Endometrial microvascular endothelial cells (primary cell): Measurements from ENCODE around the gene TMEM143. TPM values are rescaled to one million over a fixed set of nuclear protein-coding genes. Genes with fewer than 3 reads are reported as not detected.
"Not testable (repeated sequence)": the region's sequence is repeated elsewhere in the genome, so short reads cannot be mapped to it uniquely, and the experiment has no call there.

Source experiments
- in situ Hi-C: cut with HindIII; loops from 2 replicates; pipeline ENCODE4 v1.10.0; 2017; ENCODE audit warnings: low sequenced_read_pairs, low pct_unique_long_range_greater_than_20kb; ENCODE audit errors: inconsistent ontology term
- total RNA-seq: library from RNA; depleted of rRNA; stranded (reverse); fragments of >200 nt; gene quantifications from one replicate; pipeline ENCODE4 v1.2.3, GENCODE V29; 2015; ENCODE audit errors: inconsistent ontology term

The TMEM143 gene
- total RNA-seq, 1 donor from 2014 or later, result 8.9 TPM

DNA sequence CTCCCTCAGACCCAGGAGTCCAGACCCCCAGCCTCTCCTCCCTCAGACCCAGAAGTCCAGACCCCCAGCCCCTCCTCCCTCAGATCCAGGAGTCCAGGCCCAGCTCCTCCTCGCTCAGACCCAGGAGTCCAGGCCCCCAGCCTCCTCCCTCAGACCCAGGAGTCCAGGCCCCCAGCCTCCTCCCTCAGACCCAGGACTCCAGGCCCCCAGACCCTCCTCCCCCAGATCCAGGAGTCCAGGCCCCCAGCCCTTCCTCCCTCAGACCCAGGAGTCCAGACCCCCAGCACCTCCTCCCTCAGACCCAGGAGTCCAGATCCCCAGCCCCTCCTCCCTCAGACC lies 28.2 kb upstream of the TMEM143 start:
- in situ Hi-C loops, result not testable (repeated sequence)

DNA sequence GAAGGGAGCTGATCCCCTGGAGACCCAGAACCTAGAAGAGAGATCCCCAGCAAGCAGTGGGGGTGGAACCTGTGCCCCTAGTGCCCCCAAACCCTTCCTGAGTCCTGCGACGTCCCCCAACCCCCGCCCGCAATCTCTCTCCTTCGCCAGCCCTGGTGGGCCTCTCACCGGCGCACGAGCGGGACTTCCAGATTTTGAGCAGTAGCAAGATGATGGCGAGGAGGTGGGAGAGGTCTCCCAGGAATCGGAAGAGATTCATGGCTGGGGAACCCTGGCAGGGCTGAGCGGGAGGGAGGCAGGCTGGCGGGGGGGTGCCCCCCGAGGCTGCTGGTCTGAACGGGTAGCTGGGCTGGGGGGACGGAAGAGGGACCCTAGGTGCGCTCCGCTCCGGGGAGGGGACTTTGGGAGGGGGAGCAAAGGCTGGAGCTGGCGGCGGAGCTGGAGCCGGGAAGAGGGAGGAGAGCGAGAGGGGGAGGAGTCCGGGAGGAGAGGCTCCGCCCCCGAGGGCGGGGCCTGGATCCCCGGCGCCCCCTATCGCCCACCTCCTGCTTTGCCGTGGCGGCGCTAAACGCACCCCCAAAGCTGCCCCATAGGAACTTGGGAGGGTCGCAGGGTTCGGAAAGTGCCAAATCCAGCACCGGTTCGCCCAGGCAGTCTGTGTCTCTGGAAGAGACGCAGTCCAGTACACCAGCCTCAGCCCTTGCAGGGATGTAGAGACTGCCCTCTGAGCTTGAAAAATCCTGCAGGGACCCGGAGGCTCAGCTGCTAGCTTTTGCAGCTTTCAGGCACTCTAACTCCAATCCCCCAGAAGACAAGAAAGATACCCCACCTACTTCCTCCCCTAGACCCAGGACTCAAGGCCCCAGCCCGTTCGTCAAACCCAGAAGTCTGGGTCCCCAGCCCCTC lies 27.6 kb upstream of the TMEM143 start, which contains the start of gene KDELR1:
Gene KDELR1 (minus strand): TSS at position 452 of the 906 bp plus-strand sequence. CDS start 193 bp downstream, at position 259.
- in situ Hi-C loops, result no loop called here

DNA sequence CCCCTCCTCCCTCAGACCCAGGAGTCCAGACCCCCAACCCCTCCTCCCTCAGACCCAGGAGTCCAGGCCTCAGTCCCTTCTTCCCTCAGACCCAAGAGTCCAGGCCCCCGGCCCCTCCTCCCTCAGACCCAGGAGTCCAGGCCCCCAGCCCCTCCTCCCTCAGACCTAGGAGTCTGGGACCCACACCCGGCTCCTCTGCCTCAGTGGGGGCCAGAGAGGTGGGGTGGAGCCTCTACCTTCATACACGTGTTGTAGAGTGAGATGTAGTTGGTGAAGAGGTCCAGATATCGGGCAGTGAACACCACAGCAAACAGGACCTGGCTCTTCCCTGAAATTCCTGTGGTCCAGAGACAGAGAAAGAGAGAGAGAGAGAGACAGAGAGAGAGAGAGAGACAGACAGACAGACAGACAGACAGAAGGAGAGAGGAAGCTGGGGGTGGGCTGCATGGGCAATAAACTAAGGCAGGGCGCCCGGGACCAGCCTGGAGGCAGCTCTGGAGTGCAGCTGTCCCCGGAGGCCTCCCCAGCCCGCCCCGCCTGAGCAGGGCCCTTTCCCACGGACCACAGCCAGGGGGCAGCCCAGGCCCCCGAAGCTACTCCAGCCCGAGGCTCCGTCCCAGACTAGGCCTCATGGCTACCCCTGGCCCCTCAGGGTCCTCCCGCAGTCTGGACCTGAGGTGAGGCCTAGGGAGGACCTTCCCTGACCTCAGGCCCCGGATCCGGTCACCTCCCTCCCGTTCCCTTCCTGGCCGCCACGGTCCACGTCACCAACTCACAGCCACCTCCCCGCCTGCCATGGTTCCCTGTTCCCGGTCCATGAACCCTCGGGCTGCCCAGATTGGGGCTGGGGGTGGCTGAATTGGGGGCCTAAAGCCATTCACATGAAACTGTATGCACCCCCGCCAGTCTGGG lies 26.7 kb upstream of the TMEM143 start:
- in situ Hi-C loops, result no loop called here

DNA sequence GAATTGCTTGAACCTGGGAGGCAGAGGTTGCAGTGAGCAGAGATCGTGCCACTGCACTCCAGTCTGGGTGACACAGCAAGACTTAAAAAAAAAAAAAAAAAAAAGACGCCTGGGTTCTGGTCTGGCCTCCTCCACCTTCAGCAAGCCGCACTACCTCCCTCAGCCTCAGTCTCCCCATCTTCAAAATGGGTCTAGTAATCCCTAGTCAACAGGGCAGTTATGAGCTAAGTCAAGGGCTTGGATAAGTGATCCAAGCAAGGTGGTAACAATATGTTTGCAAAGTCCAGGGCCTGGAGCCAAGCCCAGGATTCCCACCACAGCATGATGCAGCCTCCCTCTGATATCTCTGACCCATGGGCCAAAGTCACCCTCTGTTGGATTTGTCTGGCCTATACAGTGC lies 23.2 kb upstream of the TMEM143 start:
- in situ Hi-C loops, result no loop called here

DNA sequence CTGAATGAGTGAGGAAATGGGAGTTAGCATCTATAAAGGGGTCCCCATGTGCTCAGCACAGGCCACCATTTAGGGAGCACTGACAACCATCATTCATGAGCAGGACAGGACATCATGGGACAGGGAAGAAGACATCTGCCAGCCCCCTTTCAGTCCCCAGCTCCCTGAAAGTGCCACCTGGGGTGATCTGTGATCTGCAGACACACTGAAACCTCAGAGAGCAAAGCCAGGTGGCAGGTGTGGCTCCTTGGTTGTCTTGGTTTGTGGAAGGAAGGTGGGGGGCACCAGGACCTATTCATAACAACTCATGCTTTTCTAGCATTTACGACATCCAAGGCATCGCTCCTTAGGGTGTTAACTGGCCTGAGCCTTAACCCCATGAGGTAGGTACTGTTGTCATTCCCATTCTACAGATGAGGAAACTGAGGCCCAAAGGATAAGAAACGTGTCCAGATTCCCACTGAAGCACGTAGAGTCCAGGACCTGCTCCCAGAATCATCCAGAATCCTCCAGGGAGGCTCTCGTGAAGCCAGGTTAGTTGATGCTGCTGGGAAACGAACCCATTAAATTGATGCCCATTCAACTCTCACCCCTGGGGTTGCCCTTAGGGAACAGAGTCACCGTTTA lies 21.8 kb upstream of the TMEM143 start:
- in situ Hi-C loops, result no loop called here

DNA sequence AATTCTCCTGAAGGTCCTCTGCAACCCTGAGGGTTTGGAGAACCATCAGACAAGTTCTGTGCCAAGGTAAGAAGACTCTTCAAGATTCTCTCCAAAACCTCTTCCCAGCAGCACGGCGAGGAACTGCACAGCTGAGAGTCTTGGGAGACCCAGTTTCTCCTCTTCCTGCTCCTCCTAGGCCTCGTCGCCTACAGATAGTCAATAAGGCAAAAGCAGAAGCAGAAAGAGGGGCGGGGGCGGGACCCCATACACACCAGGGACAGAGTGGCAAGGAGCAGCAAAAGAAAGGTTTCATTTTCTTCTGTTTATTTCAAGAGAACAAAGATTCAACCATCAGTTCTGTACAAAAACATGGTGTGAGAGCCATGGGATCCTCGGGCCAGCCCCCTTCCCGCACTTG lies 18.5 kb upstream of the TMEM143 start:
- in situ Hi-C loops, result no loop called here

DNA sequence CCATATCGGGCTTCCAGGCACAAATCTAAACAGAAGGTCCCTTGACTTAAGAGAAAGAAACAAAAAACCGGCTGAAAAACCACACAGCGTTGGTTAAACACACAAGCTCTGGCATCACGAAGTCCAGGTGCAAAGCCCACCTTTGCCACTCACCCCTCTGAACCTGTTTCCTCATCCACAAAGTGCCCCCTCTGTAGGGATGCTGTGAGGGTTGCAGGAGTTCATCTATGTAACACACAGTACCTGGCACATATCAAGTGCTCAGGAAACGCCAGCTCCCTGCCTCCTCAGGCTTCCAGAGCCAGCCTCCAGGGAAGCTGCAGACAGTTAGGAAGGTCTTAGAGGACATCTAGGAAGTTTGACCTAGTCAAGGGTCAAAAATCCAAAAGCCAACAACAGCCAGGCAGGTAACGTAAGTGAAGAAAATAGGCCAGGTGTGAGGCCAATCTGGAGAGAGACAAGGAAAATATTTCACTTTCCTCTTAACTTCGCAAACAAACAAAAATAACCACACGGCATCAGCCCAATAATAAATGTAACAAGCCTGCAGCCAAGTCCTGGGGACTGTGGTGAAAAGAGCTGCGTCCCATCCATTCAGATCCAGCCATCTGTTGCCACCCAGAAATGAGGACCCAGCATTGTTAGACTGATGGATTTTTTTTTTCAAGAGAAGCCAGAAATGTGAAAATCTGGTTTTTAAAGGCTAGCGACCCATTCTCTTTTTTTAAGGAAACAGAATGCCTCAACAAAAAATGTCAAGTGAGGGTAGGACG lies 17.6 kb upstream of the TMEM143 start:
- in situ Hi-C loops, result no loop called here

DNA sequence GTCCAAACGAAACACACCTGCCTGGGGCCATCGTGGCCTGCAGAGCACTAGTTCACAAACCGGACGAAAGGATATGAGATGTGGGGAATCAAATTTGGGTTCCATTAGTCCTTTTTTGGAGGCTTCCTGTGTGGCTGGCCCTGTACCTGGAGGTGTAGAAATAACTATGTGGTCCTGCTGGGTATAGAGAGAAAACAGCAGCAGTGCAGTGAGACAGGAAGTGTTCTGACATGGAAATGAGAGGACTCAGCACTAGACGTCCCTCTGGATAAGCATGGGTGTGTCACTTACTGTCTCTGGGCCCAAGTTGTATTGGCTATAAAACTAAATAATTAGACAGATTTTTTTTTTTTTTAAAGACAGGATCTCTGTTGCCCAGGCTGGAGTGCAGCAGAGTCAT lies 15.3 kb upstream of the TMEM143 start:
- in situ Hi-C loops, result no loop called here

DNA sequence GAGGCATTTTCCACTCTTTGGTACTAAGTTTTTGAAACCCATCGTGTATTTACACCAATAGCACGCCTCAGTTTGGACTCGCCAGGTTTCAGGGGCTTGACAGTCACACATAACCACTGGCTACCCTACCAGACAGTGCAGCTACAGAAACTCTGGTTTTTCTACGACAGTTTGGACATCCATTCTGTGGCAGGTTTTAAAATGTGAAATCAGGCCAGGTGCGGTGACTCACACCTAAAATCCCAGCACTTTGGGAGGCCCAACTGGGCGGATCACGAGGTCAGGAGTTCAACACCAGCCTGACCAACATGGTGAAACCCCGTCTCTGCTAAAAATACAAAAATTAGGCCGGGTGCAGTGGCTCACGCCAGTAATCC lies 14.4 kb upstream of the TMEM143 start:
- in situ Hi-C loops, result no loop called here

DNA sequence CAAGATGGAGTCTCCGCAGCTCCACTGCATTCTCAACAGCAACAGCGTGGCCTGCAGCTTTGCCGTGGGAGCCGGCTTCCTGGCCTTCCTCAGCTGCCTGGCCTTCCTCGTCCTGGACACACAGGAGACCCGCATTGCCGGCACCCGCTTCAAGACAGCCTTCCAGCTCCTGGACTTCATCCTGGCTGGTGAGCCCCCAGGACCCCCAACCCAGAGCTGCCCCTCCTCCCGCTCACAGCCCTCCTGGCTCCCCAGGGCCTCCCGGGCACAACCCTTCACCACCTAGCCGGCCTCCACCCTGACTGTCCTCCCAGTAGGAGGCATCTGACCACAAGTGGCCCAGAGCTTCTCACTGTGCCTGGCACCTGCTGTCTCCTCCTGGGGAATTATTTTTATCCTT lies 9.8 kb upstream of the TMEM143 start:
- in situ Hi-C loops, result no loop called here

DNA sequence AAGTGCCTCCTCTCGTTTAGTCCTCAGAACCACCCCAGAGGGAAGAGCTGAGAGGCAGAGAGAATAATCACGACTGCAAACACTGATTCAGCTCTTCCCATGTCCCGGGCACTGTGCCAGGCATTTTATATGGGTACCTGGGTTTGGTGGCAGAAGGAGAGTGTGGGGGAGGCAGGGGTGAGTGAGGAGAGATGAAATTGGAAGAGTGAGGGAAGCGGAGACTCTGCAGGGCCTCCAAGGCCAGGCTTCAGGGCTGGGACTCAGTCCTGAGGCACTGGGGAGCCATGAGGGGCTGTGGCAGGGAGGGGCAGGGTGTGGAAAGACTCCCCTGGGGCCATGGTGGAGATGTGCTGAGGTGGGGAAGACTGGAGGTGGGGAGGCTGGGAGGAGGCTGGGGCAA lies 9.2 kb upstream of the TMEM143 start:
- in situ Hi-C loops, result no loop called here

DNA sequence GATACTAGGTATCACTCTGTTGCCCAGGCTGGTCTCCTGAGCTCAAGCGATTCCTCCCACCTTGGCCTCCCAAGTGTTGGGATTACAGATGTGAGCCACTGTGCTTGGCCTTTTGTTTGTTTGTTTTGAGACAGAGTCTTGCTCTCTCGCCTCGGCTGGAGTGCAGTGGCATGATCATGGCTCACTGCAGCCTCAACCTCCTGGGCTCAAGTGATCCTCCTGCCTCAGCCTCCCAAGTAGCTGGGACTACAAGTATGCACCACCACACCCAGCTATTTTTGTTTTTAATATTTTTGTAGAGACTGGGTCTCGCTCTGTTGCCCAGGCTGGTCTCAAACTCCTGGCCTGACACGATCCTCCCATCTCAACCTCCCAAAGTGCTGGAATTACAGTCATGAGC lies 8.0 kb upstream of the TMEM143 start:
- in situ Hi-C loops, result not testable (repeated sequence)

DNA sequence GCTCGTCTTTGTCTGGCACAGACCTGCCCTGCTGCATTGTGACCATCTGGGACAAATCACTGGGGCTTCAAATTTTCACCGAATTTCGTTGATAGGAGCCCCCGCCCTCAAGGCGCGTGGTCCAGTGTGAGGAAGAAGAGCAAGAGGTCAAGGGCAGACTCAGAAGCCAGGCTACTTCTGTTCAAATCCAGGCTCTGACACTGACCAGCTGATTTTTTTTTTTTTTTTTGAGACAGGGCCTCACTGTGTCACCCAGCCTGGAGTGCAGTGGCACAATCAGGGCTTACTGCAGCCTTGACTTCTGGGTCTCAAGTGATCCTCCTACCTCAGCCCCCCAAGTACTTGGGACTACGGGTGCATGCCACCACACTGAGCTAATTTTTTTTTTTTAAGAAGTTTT lies 7.6 kb upstream of the TMEM143 start:
- in situ Hi-C loops, result no loop called here

DNA sequence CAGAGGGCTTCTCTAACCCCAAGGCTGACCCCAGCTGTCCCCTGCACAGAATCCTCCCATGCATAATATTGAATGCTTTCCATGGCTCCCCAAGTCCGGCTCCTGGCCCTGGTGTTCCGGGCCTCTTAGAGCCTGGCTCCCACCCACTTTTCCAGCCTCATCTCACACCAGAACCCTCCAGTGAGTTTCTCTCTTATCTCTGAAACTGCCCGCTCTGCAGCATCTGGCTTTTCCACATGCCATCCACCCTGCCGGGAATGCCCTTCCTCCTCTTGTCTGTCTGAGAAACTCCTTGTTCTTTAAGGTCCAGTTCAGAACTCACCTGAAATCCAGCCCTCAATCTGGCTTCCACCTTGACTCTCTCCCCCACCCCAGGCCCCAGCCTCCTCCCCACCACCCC lies 7.2 kb upstream of the TMEM143 start:
- in situ Hi-C loops, result no loop called here

DNA sequence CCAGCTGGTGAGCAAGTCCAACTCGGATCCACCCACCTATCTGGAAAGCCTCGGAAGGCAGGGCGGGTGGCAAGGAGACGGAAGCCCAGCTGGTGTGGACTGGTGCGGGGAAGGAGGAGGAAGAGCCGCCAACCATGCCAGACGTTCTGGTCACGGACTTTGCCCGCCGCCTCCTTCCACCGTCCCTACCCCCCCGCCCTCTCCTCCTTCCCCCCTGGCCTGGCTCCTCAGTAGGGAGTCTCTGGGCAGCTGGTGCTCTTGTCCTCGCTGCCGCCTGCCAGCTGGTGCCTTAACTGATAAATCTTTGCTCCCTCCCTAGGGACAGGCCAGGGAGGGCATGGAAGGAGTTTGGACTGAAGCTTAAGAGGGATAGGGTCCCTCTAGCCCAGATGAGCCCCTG lies 5.2 kb upstream of the TMEM143 start:
- in situ Hi-C loops, result no loop called here

DNA sequence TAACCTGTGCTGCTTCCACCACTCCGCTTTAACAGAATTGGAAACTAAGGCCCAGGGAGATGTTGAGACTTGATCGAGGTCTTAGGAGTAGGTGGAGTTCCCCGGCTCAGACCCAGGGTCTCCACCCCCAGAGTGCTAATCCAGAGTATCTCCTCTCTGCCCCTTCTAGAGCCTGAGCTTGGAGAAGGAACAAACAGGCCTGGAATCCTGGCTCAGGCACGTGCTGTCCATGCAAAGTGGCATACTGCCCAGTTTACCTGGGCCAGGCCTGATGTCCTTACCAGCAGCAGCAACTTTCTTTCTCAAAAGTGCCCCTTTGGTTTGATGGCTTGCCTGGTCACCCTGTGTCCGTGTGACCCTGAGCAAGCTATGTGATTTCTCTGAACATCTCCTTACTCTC lies 4.1 kb upstream of the TMEM143 start:
- in situ Hi-C loops, result no loop called here

DNA sequence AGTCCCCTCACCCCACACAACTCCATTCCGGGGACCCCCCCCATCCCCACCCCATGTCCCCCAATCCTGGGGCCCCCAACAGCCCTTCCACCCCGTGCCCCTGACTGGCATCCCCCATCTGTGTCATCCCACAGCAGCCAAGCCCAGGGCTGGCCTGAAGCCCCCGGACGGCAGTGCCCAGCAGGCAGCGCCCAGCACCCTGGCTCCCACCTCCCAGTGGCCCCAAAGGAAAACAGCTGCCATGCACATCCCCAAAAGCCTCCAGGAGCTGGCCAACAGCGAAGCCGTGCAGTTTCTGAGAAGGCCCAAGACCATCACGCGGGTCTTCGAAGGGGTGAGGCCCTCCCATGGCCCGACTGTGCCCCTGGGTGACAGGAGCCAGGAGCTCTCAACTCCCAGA lies 1.9 kb upstream of the TMEM143 start:
- in situ Hi-C loops, result no loop called here

DNA sequence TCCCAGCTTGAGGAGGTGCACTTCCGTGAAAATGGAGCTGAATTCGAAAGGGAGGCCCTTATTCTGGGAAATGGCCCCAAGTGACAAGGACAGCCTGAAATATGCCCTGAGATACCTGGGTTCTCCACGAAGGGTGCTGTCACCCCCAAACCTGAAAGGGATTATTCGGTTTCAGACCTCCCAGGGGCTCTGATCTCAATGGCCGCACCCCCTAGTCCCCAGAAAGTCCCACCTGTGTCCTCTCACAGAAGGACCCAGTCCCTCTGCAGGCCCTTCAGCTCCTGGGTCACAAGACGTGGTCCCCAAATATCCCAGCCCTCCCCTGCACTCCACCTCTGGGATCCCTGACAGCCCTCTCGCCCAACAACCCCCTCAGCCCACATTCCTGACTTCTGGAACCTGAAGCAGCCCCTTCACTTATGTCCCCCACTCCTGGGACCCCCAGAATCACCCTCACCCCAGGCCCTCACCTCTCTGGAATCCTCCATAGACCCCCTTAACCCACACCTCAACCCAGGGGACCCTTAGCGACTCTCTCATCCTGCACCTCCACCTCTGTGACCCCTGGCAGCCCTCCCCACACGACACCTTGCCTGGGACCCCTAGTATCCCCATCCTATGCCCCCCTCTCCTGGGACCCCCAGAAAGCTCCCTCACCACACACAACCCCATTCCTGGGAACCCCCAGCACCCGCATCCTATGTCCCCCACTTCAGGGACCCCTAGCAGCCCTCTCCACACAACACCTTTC lies 1.0 kb upstream of the TMEM143 start:
- in situ Hi-C loops, result no loop called here
